Right lobe of liver (tissue), 4 donors: ENCODE measurements around the gene HOXA1.

ENCODE experiments used
- CTCF ChIP-seq, 4 donors: fragments of 200-600 bp in 3 of 4; fragments of 450-650 bp in 1 of 4; IDR thresholded peaks; one replicate each; pipeline versions ENCODE4 v1.5.1 to v1.8.0; 2016 to 2022; ENCODE audit warnings: antibody characterized with exemption in 4 of 4, mild to moderate bottlenecking in 2 of 4
- POLR2A ChIP-seq: fragments of 450-650 bp; IDR thresholded peaks from one replicate; pipeline ENCODE4 v1.6.1; 2017; ENCODE audit warnings: antibody characterized with exemption, mild to moderate bottlenecking
- donor health status: DM: no; HTN: no; CAD: no.
- donor health status: DM: no; HTN: no; CAD: no.
- donor health status: DM: no; HTN: yes; CAD: no.

- TF ChIP-seq CTCF (IDR thresholded peaks at IDR 0.05): no peak
- no peak for TF ChIP-seq POLR2A
Observed at GRCh38 chr7:27110186-27111031, 14.6 kb upstream of the HOXA1 start.
